A673 (cell line): ENCODE results near the gene APOBR. TPM values are rescaled to one million over a fixed set of nuclear protein-coding genes. Genes with fewer than 3 reads are reported as not detected.

Source experiments
- BruUV-seq: library from RNA; stranded (reverse); fragments of 400-500 nt; replicated peaks from 2 replicates; lab custom pipeline; 2021; lab: Mats Ljungman, UMichigan
- CTCF ChIA-PET: fragments of 300-600 bp; sonication (Branson Sonifier 250); formaldehyde crosslinking; loops from one replicate; lab custom pipeline; 2022; ENCODE audit warnings: antibody characterized with exemption; lab: Charles Lee
- POLR2A ChIA-PET: fragments of 300-600 bp; sonication (Branson Sonifier 250); formaldehyde crosslinking; loops from one replicate; lab custom pipeline; 2022; ENCODE audit warnings: antibody characterized with exemption; ENCODE audit not compliant: low non-redundant PET; lab: Charles Lee
- DNase-seq: peaks from one replicate; pipeline ENCODE4 v3.0.0-alpha.2; 2015; ENCODE audit warnings: low spot score
- H3K27ac ChIP-seq: fragments of 200-600 bp; sonication (generic); 2 replicates; pipeline ENCODE4 v1.5.1; 2016; ENCODE audit warnings: mixed run types, low read depth, mild to moderate bottlenecking, mixed read lengths, antibody characterized with exemption, low read length; ENCODE audit not compliant: poor library complexity, severe bottlenecking
- H3K27me3 ChIP-seq: fragments of 200-600 bp; sonication (generic); replicated peaks from 2 replicates; pipeline ENCODE4 v1.6.1; 2017; ENCODE audit warnings: mixed run types, low read depth, mild to moderate bottlenecking, mixed read lengths, antibody characterized with exemption, low read length; ENCODE audit not compliant: insufficient read depth, poor library complexity
- H3K36me3 ChIP-seq: fragments of 200-600 bp; sonication (generic); 2 replicates; pipeline ENCODE4 v1.6.1; 2016; ENCODE audit warnings: mixed run types, mild to moderate bottlenecking, mixed read lengths, antibody characterized with exemption, low read length; ENCODE audit not compliant: insufficient read depth, poor library complexity, severe bottlenecking
- H3K4me1 ChIP-seq: fragments of 200-600 bp; sonication (generic); 2 replicates; pipeline ENCODE4 v1.6.1; 2017; ENCODE audit warnings: mixed run types, mild to moderate bottlenecking, mixed read lengths, antibody characterized with exemption, low read length; ENCODE audit not compliant: insufficient read depth, poor library complexity, severe bottlenecking
- H3K4me3 ChIP-seq: fragments of 200-600 bp; sonication (generic); 2 replicates; pipeline ENCODE4 v1.5.1; 2016; ENCODE audit warnings: low read depth, mixed run types, mild to moderate bottlenecking, mixed read lengths, low read length; ENCODE audit not compliant: poor library complexity, severe bottlenecking
- H3K9me3 ChIP-seq: fragments of 200-600 bp; sonication (generic); 2 replicates; pipeline ENCODE4 v1.6.1; 2016; ENCODE audit warnings: mixed run types, low read depth, mild to moderate bottlenecking, mixed read lengths, antibody characterized with exemption, low read length; ENCODE audit not compliant: poor library complexity, severe bottlenecking
- CTCF ChIP-seq: fragments of 300-800, 200-600 bp; sonication (generic); conservative IDR thresholded peaks from 2 replicates; pipeline ENCODE4 v1.5.1; 2017; ENCODE audit warnings: low read depth, mild to moderate bottlenecking, antibody characterized with exemption, low read length, moderate library complexity, mixed read lengths
- EZH2 ChIP-seq: fragments of 200-600 bp; sonication (generic); IDR thresholded peaks from 2 replicates; pipeline ENCODE4 v1.6.1; 2017; ENCODE audit warnings: borderline replicate concordance, low read depth, mild to moderate bottlenecking, mixed read lengths, antibody characterized with exemption, low read length; ENCODE audit not compliant: poor library complexity, severe bottlenecking
- intact Hi-C: fragments of 100-400 bp; cut with micrococcal nuclease; formaldehyde crosslinking; loops from one replicate; pipeline ENCODE4 v1.10.0; 2022; ENCODE audit not compliant: unreplicated experiment
- total RNA-seq: library from RNA; stranded (reverse); gene quantifications from 2 replicates; pipeline ENCODE4 v1.2.3, GENCODE V29; 2021

APOBR gene
- total RNA-seq, 1 experiment from 2014 or later: not detected

- no TSS peak for BruUV-seq
- Histone ChIP-seq H3K9me3 (no peaks in the 10 kb centered on the region), H3K27ac (no peak overlapping the region), H3K36me3 (no peaks in the 10 kb centered on the region), H3K4me3 (no peak overlapping the region), H3K27me3 (no peaks in the 10 kb centered on the region), H3K4me1 (no peaks in the 10 kb centered on the region)
- ChIA-PET POLR2A (no interaction called here), CTCF (no interaction called here)
- no peak for DNase-seq
- TF ChIP-seq EZH2: no peak
- intact Hi-C loops: no loop called here
Measured at GRCh38 chr16:28537964-28538732, 43.7 kb downstream of the APOBR start.

GRCh38 chr16:28538733-28539596 is 44.5 kb downstream of the APOBR start, which contains the start of gene NUPR1:
Gene NUPR1 (minus strand): TSS chr16:28538974. CDS start chr16:28538907, 67 bp downstream.
- ChIA-PET CTCF (no interaction called here), POLR2A (no interaction called here)
- no peak for TF ChIP-seq CTCF
- no peak for TF ChIP-seq EZH2
- Histone ChIP-seq H3K9me3 (no peaks in the 10 kb centered on the region), H3K27me3 (no peaks in the 10 kb centered on the region), H3K4me3 (no peak within 1 kb of the TSS), H3K27ac (no peak within 1 kb of the TSS), H3K36me3 (no peaks in the 10 kb centered on the region), H3K4me1 (no peaks in the 10 kb centered on the region)
- BruUV-seq: no TSS peak
- intact Hi-C loops: no loop called here
- DNase-seq: no peak

GRCh38 chr16:28540346-28540745 is 45.9 kb downstream of the APOBR start:
- Histone ChIP-seq H3K27me3 (no peaks in the 10 kb centered on the region), H3K9me3 (no peaks in the 10 kb centered on the region), H3K4me1 (no peaks in the 10 kb centered on the region), H3K4me3 (no peak overlapping the region), H3K36me3 (no peaks in the 10 kb centered on the region), H3K27ac (no peak overlapping the region)
- POLR2A ChIA-PET: no interaction called here
- CTCF ChIA-PET: no interaction called here
- intact Hi-C loops: no loop called here
- no TSS peak for BruUV-seq
- no peak for DNase-seq
- TF ChIP-seq EZH2 (no peak), CTCF (no peak)
